IMR-90 (cell line): Measurements from ENCODE around the gene SORCS1. TPM values are rescaled to one million over a fixed set of nuclear protein-coding genes. Genes with fewer than 3 reads are reported as not detected.

ENCODE experiments used
- ATAC-seq: fragments of 200-7000 bp; cut with Tn5 transposase; 2 replicates; pipeline ENCODE4 v1.9.1; 2020; ENCODE audit warnings: low read depth, mild to moderate bottlenecking, moderate library complexity
- BruUV-seq: library from RNA; stranded (reverse); fragments of 400-500 nt; replicated peaks from 2 replicates; lab custom pipeline; 2021; lab: Mats Ljungman, UMichigan
- CTCF ChIA-PET: fragments of 300-600 bp; formaldehyde crosslinking; extraction: SDS; loops from one replicate; lab custom pipeline; 2021; ENCODE audit warnings: antibody characterized with exemption; lab: Yijun Ruan, JAX
- POLR2A ChIA-PET: fragments of 300-600 bp; sonication (Branson Sonifier 250); formaldehyde crosslinking; loops from one replicate; lab custom pipeline; 2022; ENCODE audit warnings: antibody characterized with exemption; ENCODE audit not compliant: unreplicated experiment; lab: Charles Lee
- DNase-seq: peaks from one replicate; pipeline ENCODE4 v3.0.0; 2013
- H2AFZ ChIP-seq: replicated peaks from 2 replicates; pipeline ENCODE3; 2013; ENCODE audit warnings: low read length, mild to moderate bottlenecking; ENCODE audit not compliant: poor library complexity
- H2AK5ac ChIP-seq: 2 replicates; pipeline ENCODE4 v1.6.1; 2013; ENCODE audit warnings: low read depth, low read length, inconsistent platforms
- H2AK9ac ChIP-seq: replicated peaks from 2 replicates; pipeline ENCODE3; 2013; ENCODE audit warnings: mild to moderate bottlenecking, low read depth, low read length, moderate library complexity; ENCODE audit not compliant: poor library complexity
- H2BK120ac ChIP-seq: 2 replicates; pipeline ENCODE4 v1.6.1; 2013; ENCODE audit warnings: low read depth, low read length, inconsistent platforms
- H2BK15ac ChIP-seq: 3 replicates; pipeline ENCODE4 v1.6.1; 2013; ENCODE audit warnings: low read depth, low read length, inconsistent platforms
- H2BK20ac ChIP-seq: 2 replicates; pipeline ENCODE4 v1.6.1; 2013; ENCODE audit warnings: low read depth, mild to moderate bottlenecking, inconsistent platforms, low read length, moderate library complexity
- H2BK5ac ChIP-seq: 2 replicates; pipeline ENCODE4 v1.6.1; 2013; ENCODE audit warnings: mild to moderate bottlenecking, low read depth, low read length, inconsistent platforms; ENCODE audit not compliant: poor library complexity, severe bottlenecking
- H3K14ac ChIP-seq: replicated peaks from 2 replicates; pipeline ENCODE4 v1.6.1; 2013; ENCODE audit warnings: low read depth, low read length, inconsistent platforms
- H3K18ac ChIP-seq: 2 replicates; pipeline ENCODE4 v1.6.1; 2013; ENCODE audit warnings: low read depth, low read length, control low read depth
- H3K23ac ChIP-seq: 2 replicates; pipeline ENCODE4 v1.6.1; 2013; ENCODE audit warnings: low read depth, low read length, inconsistent platforms
- H3K27ac ChIP-seq: 2 replicates; pipeline ENCODE4 v1.5.1; 2013; ENCODE audit warnings: mild to moderate bottlenecking, control low read depth, low read length; ENCODE audit not compliant: insufficient read depth
- H3K27me3 ChIP-seq: 2 replicates; pipeline ENCODE4 v1.6.1; 2013; ENCODE audit warnings: low read length; ENCODE audit not compliant: control insufficient read depth, insufficient read depth
- H3K36me3 ChIP-seq: 2 replicates; pipeline ENCODE4 v1.6.1; 2013; ENCODE audit warnings: low read length, mixed read lengths; ENCODE audit not compliant: control insufficient read depth, insufficient read depth
- H3K4ac ChIP-seq: 2 replicates; pipeline ENCODE4 v1.6.1; 2013; ENCODE audit warnings: low read depth, low read length, inconsistent platforms
- H3K4me1 ChIP-seq: 2 replicates; pipeline ENCODE4 v1.6.1; 2013; ENCODE audit warnings: low read length, mixed read lengths; ENCODE audit not compliant: control insufficient read depth, insufficient read depth
- H3K4me2 ChIP-seq: 2 replicates; pipeline ENCODE4 v1.6.1; 2013; ENCODE audit warnings: low read depth, mild to moderate bottlenecking, control low read depth, low read length, moderate library complexity
- H3K4me3 ChIP-seq: 2 replicates; pipeline ENCODE4 v1.5.1; 2013; ENCODE audit warnings: low read depth, mild to moderate bottlenecking, control low read depth, low read length, moderate library complexity; ENCODE audit not compliant: insufficient read depth
- H3K56ac ChIP-seq: 2 replicates; pipeline ENCODE4 v1.6.1; 2013; ENCODE audit warnings: low read length, inconsistent platforms; ENCODE audit not compliant: insufficient read depth; ENCODE audit errors: extremely low read depth
- H3K79me1 ChIP-seq, 2 experiments: 2 replicates each; pipeline ENCODE4 v1.6.1; 2013; ENCODE audit warnings: low read length in 2 of 2, inconsistent platforms in 1 of 2, low read depth in 1 of 2
- H3K9ac ChIP-seq: 2 replicates; pipeline ENCODE4 v1.6.1; 2013; ENCODE audit warnings: low read depth, low read length, control low read depth
- H3K9me1 ChIP-seq: 2 replicates; pipeline ENCODE4 v1.6.1; 2013; ENCODE audit warnings: low read length, inconsistent platforms; ENCODE audit not compliant: insufficient read depth
- H3K9me3 ChIP-seq: 2 replicates; pipeline ENCODE4 v1.6.1; 2013; ENCODE audit warnings: low read length; ENCODE audit not compliant: control insufficient read depth, insufficient read depth
- H4K20me1 ChIP-seq: 2 replicates; pipeline ENCODE4 v1.6.1; 2013; ENCODE audit warnings: low read length, inconsistent platforms; ENCODE audit not compliant: insufficient read depth
- H4K5ac ChIP-seq: 2 replicates; pipeline ENCODE4 v1.6.1; 2013; ENCODE audit warnings: mild to moderate bottlenecking, low read depth, low read length, control low read depth
- H4K8ac ChIP-seq, 2 experiments: 2 replicates each; pipeline ENCODE4 v1.6.1; 2013; ENCODE audit warnings: low read depth in 2 of 2, low read length in 2 of 2, control low read depth in 1 of 2, inconsistent platforms in 1 of 2
- H4K91ac ChIP-seq: 2 replicates; pipeline ENCODE4 v1.6.1; 2013; ENCODE audit warnings: low read depth, low read length, inconsistent platforms; ENCODE audit not compliant: insufficient read depth
- BHLHE40 ChIP-seq: fragments of 150-350 bp; IDR thresholded peaks from 2 replicates; pipeline ENCODE4 v1.6.1; 2016; ENCODE audit warnings: mild to moderate bottlenecking, low read depth, low read length
- CEBPB ChIP-seq: IDR thresholded peaks from 2 replicates; pipeline ENCODE4 v1.6.1; 2012; ENCODE audit warnings: low read depth, low read length, improper control_type of control experiment
- CHD1 ChIP-seq: IDR thresholded peaks from 2 replicates; pipeline ENCODE4 v1.6.1; 2012; ENCODE audit warnings: low read depth, low read length, improper control_type of control experiment
- CTCF ChIP-seq: conservative IDR thresholded peaks from 2 replicates; pipeline ENCODE4 v1.5.1; 2012; ENCODE audit warnings: mild to moderate bottlenecking, low read depth, low read length, improper control_type of control experiment
- ELK1 ChIP-seq: fragments of 150-350 bp; IDR thresholded peaks from 2 replicates; pipeline ENCODE4 v1.6.1; 2016; ENCODE audit warnings: low read depth, mild to moderate bottlenecking, low read length, moderate library complexity, borderline replicate concordance
- FOS ChIP-seq: fragments of 150-350 bp; IDR thresholded peaks from 2 replicates; pipeline ENCODE4 v1.6.1; 2016; ENCODE audit warnings: low read depth, low read length
- MAFK ChIP-seq: IDR thresholded peaks from 2 replicates; pipeline ENCODE4 v1.6.1; 2012; ENCODE audit warnings: low read depth, low read length, improper control_type of control experiment
- MAZ ChIP-seq: IDR thresholded peaks from 2 replicates; pipeline ENCODE4 v1.6.1; 2012; ENCODE audit warnings: low read depth, mild to moderate bottlenecking, low read length, improper control_type of control experiment, moderate library complexity, borderline replicate concordance
- MXI1 ChIP-seq: IDR thresholded peaks from 2 replicates; pipeline ENCODE4 v1.6.1; 2012; ENCODE audit warnings: low read depth, mild to moderate bottlenecking, low read length, moderate library complexity, borderline replicate concordance
- NFE2L2 ChIP-seq: fragments of 150-350 bp; IDR thresholded peaks from 2 replicates; pipeline ENCODE4 v1.6.1; 2016; ENCODE audit warnings: low read depth, mild to moderate bottlenecking, low read length
- POLR2A ChIP-seq: IDR thresholded peaks from 2 replicates; pipeline ENCODE4 v1.6.1; 2012; ENCODE audit warnings: mild to moderate bottlenecking, low read depth, low read length
- RAD21 ChIP-seq: IDR thresholded peaks from 2 replicates; pipeline ENCODE4 v1.6.1; 2012; ENCODE audit warnings: low read length, improper control_type of control experiment
- RCOR1 ChIP-seq: IDR thresholded peaks from 2 replicates; pipeline ENCODE4 v1.6.1; 2012; ENCODE audit warnings: mild to moderate bottlenecking, low read length, improper control_type of control experiment; ENCODE audit not compliant: insufficient replicate concordance
- RFX5 ChIP-seq: IDR thresholded peaks from 2 replicates; pipeline ENCODE4 v1.8.0; 2012; ENCODE audit warnings: low read depth, mild to moderate bottlenecking, low read length, moderate library complexity
- SMC3 ChIP-seq: fragments of 150-350 bp; IDR thresholded peaks from 2 replicates; pipeline ENCODE4 v1.6.1; 2016; ENCODE audit warnings: low read depth, mild to moderate bottlenecking, antibody characterized with exemption, low read length, moderate library complexity
- USF2 ChIP-seq: fragments of 150-350 bp; IDR thresholded peaks from 2 replicates; pipeline ENCODE4 v1.6.1; 2017; ENCODE audit warnings: mild to moderate bottlenecking, antibody characterized with exemption, low read length, low read depth
- WGBS, 2 experiments: methylation state at CpG; one replicate each; pipeline versions ENCODE4 v1.1.5 to v1.1.7; 2013; ENCODE audit warnings: missing lambda C conversion rate in 2 of 2; ENCODE audit not compliant: insufficient read length in 1 of 2; ENCODE audit errors: extremely low coverage in 2 of 2; 5-methylcytosine and 5-hydroxymethylcytosine counted together
- dilution Hi-C: fragments of 300-500 bp; cut with HindIII; formaldehyde crosslinking; loops from one replicate; pipeline ENCODE4 v1.14.3; 2018; ENCODE audit warnings: low sequenced_read_pairs; ENCODE audit not compliant: unreplicated experiment
- in situ Hi-C: fragments of 300-500 bp; cut with MboI; formaldehyde crosslinking; loops from 3 replicates; pipeline ENCODE4 v1.14.3; 2019; ENCODE audit warnings: low sequenced_read_pairs, inconsistent platforms, mixed read lengths
- intact Hi-C: fragments of 100-400 bp; cut with micrococcal nuclease; formaldehyde crosslinking; loops from 2 replicates; pipeline ENCODE4 v1.10.0; 2022
- polyA plus RNA-seq, 3 experiments: library from polyadenylated mRNA; depleted of rRNA; stranded (reverse); fragments of >200 nt; gene quantifications; 2 replicates each; pipeline ENCODE4 v1.2.3, GENCODE V29; 2012; ENCODE audit warnings: low replicate concordance in 1 of 3
- total RNA-seq: library from RNA; depleted of rRNA; stranded (reverse); fragments of >200 nt; gene quantifications from 2 replicates; pipeline ENCODE4 v1.2.3, GENCODE V29; 2012

The SORCS1 gene
- total and polyA plus RNA-seq, 2 of the 4 experiments (the other 2 are of a cell fraction): under 0.01 TPM; not detected in 1

GRCh38 chr10:106931159-106931852, 233.2 kb downstream of the SORCS1 start:
- H3K56ac ChIP-seq: no peak overlapping the region
- H4K8ac ChIP-seq: no peak overlapping the region
- no peaks in the 10 kb centered on the region for H4K20me1 ChIP-seq
- BruUV-seq: no TSS peak
- CTCF ChIA-PET: no interaction called here
- no peaks in the 10 kb centered on the region for H3K36me3 ChIP-seq
- H3K4me3 ChIP-seq: no peak overlapping the region
- H3K27ac ChIP-seq: no peak overlapping the region
- H3K79me1 ChIP-seq: no peaks in the 10 kb centered on the region
- H2AFZ ChIP-seq: no peak overlapping the region
- no peak overlapping the region for H2BK120ac ChIP-seq
- no peaks in the 10 kb centered on the region for H3K9me1 ChIP-seq
- intact Hi-C loops (no loop called here), in situ Hi-C loops (no loop called here), dilution Hi-C loops (no loop called here)
- H2BK20ac ChIP-seq: no peak overlapping the region
- H3K18ac ChIP-seq: no peak overlapping the region
- no peak overlapping the region for H3K23ac ChIP-seq
- H4K5ac ChIP-seq: no peak overlapping the region
- no peak overlapping the region for H3K14ac ChIP-seq
- ATAC-seq (no peak), DNase-seq (no peak)
- H3K4ac ChIP-seq: no peak overlapping the region
- peaks cover 7% of the 10 kb centered on the region for H3K9me3 ChIP-seq
- H3K4me2 ChIP-seq: no peak overlapping the region
- no peak overlapping the region for H2AK9ac ChIP-seq
- no peak overlapping the region for H2BK5ac ChIP-seq
- H3K4me1 ChIP-seq: no peaks in the 10 kb centered on the region
- POLR2A ChIA-PET: no interaction called here
- no peak overlapping the region for H2BK15ac ChIP-seq
- no peak for TF ChIP-seq RCOR1
- TF ChIP-seq POLR2A: no peak
- no peak for TF ChIP-seq MXI1
- TF ChIP-seq CEBPB: no peak
- TF ChIP-seq USF2: no peak
- no peak for TF ChIP-seq FOS
- TF ChIP-seq BHLHE40: no peak
- no peak for TF ChIP-seq RAD21
- no peak for TF ChIP-seq ELK1
- TF ChIP-seq NFE2L2: no peak
- no peak for TF ChIP-seq MAZ
- no peak for TF ChIP-seq CHD1
- TF ChIP-seq SMC3: no peak
- no peak for TF ChIP-seq RFX5
- TF ChIP-seq CTCF: no peak
- no peak for TF ChIP-seq MAFK
- H2AK5ac ChIP-seq: no peak overlapping the region
- H3K27me3 ChIP-seq: no peaks in the 10 kb centered on the region
- WGBS, 2 experiments: no CpG with 5 or more reads among the region's 5 CpGs
- H3K9ac ChIP-seq: no peak overlapping the region
- no peak overlapping the region for H4K91ac ChIP-seq
